GM12891 (cell line): ENCODE measurements around the gene MSI2.

Experiments
- POLR2A ChIP-seq: IDR thresholded peaks from 2 replicates; pipeline ENCODE4 v1.6.1; 2011; ENCODE audit warnings: low read depth, low read length, control low read depth
- POLR2AphosphoS5 ChIP-seq: IDR thresholded peaks from 2 replicates; pipeline ENCODE4 v1.6.1; 2011; ENCODE audit warnings: low read depth, low read length, control low read depth
- POU2F2 ChIP-seq: IDR thresholded peaks from 2 replicates; pipeline ENCODE4 v1.6.1; 2011; ENCODE audit warnings: low read depth, mild to moderate bottlenecking, control low read depth, low read length, moderate library complexity
- SPI1 ChIP-seq: IDR thresholded peaks from 2 replicates; pipeline ENCODE4 v1.6.1; 2011; ENCODE audit warnings: low read depth, low read length, control low read depth
- TAF1 ChIP-seq: IDR thresholded peaks from 2 replicates; pipeline ENCODE4 v1.6.1; 2011; ENCODE audit warnings: low read depth, low read length, control low read depth

- TF ChIP-seq POLR2A (no peak), TAF1 (no peak), POLR2AphosphoS5 (no peak), POU2F2 (no peak), SPI1 (no peak)
Observed at GRCh38 chr17:57495771-57496170, 239.4 kb downstream of the MSI2 start.
